ENCODE results near the gene KIF13A.
"Not testable (repeated sequence)": the region's sequence is repeated elsewhere in the genome, so short reads cannot be mapped to it uniquely, and the experiment has no call there.

The KIF13A gene

GRCh38 chr6:17930321-17930993, 57.0 kb downstream of the KIF13A start:
- DNase-seq = no peak

GRCh38 chr6:17928514-17929430, 58.7 kb downstream of the KIF13A start:
- no peak for DNase-seq

- DNase-seq = no peak
Observed at GRCh38 chr6:17927705-17928104, 59.7 kb downstream of the KIF13A start.

- no peak for DNase-seq
Observed at GRCh38 chr6:17923401-17923863, 64.0 kb downstream of the KIF13A start.

- DNase-seq = no peak
Observed at GRCh38 chr6:17921454-17921853, 66.0 kb downstream of the KIF13A start.

GRCh38 chr6:17919496-17919895, 67.9 kb downstream of the KIF13A start:
- DNase-seq = no peak

GRCh38 chr6:17917837-17918763, 69.3 kb downstream of the KIF13A start:
- no peak for DNase-seq

GRCh38 chr6:17914651-17915050, 72.8 kb downstream of the KIF13A start:
- no peak for DNase-seq

- no peak for DNase-seq
Observed at GRCh38 chr6:17912521-17912920, 74.9 kb downstream of the KIF13A start.

- not testable (repeated sequence) for DNase-seq
Observed at GRCh38 chr6:17911656-17912055, 75.8 kb downstream of the KIF13A start.

GRCh38 chr6:17910189-17910588, 77.2 kb downstream of the KIF13A start:
- DNase-seq = no peak

- no peak for DNase-seq
Observed at GRCh38 chr6:17908831-17909230, 78.6 kb downstream of the KIF13A start.

GRCh38 chr6:17907406-17908229, 79.8 kb downstream of the KIF13A start:
- DNase-seq = no peak

GRCh38 chr6:17905611-17906592, 81.5 kb downstream of the KIF13A start:
- no peak for DNase-seq

- DNase-seq = no peak
Observed at GRCh38 chr6:17904491-17905120, 82.8 kb downstream of the KIF13A start.

GRCh38 chr6:17902974-17903373, 84.5 kb downstream of the KIF13A start:
- DNase-seq = no peak

GRCh38 chr6:17901493-17901892, 85.9 kb downstream of the KIF13A start:
- DNase-seq = no peak

- no peak for DNase-seq
Observed at GRCh38 chr6:17900011-17900410, 87.4 kb downstream of the KIF13A start.

GRCh38 chr6:17899491-17899890, 87.9 kb downstream of the KIF13A start:
- no peak for DNase-seq

GRCh38 chr6:17897681-17898080, 89.8 kb downstream of the KIF13A start:
- DNase-seq = no peak
